HepG2 (cell line): Measurements from ENCODE around the gene TLE5. TPM values are rescaled to one million over a fixed set of nuclear protein-coding genes. Genes with fewer than 3 reads are reported as not detected.

Experiments
- CBX5 ChIP-seq: sonication (generic); formaldehyde crosslinking; IDR thresholded peaks from 2 replicates; pipeline ENCODE4 v1.4.0; 2020; ENCODE audit warnings: missing genetic modification reagents, borderline replicate concordance
- ETV6 ChIP-seq: sonication (generic); formaldehyde crosslinking; conservative IDR thresholded peaks from 2 replicates; pipeline ENCODE4 v1.4.0; 2020; ENCODE audit warnings: missing genetic modification reagents
- HDAC1 ChIP-seq: sonication (generic); formaldehyde crosslinking; IDR thresholded peaks from 2 replicates; pipeline ENCODE4 v1.5.1; 2020; ENCODE audit warnings: mild to moderate bottlenecking, missing genetic modification reagents
- ISL2 ChIP-seq: sonication (generic); formaldehyde crosslinking; IDR thresholded peaks from 2 replicates; pipeline ENCODE4 v1.5.0; 2020; ENCODE audit warnings: missing genetic modification reagents
- JUN ChIP-seq: sonication (generic); formaldehyde crosslinking; IDR thresholded peaks from 2 replicates; pipeline ENCODE4 v1.4.0; 2020; ENCODE audit warnings: mild to moderate bottlenecking, missing genetic modification reagents
- KMT2B ChIP-seq: IDR thresholded peaks from 2 replicates; pipeline ENCODE4 v1.6.1; 2016; ENCODE audit warnings: missing genetic modification reagents, missing compliant biosample characterization
- NFKB2 ChIP-seq: sonication (generic); formaldehyde crosslinking; IDR thresholded peaks from 2 replicates; pipeline ENCODE4 v1.4.0; 2020; ENCODE audit warnings: missing genetic modification reagents, borderline replicate concordance
- NRL ChIP-seq: sonication (generic); formaldehyde crosslinking; IDR thresholded peaks from 2 replicates; pipeline ENCODE4 v1.5.0; 2020; ENCODE audit warnings: missing genetic modification reagents, mild to moderate bottlenecking, moderate library complexity, borderline replicate concordance
- SMARCC2 ChIP-seq: fragments of 450-650 bp; IDR thresholded peaks from 2 replicates; pipeline ENCODE4 v1.6.1; 2017; ENCODE audit warnings: antibody characterized with exemption, mild to moderate bottlenecking
- ZBTB7A ChIP-seq: sonication (generic); formaldehyde crosslinking; IDR thresholded peaks from 2 replicates; pipeline ENCODE4 v1.8.0; 2022; ENCODE audit warnings: mild to moderate bottlenecking, missing genetic modification reagents
- ZFP36L1 ChIP-seq: sonication (generic); formaldehyde crosslinking; IDR thresholded peaks from 2 replicates; pipeline ENCODE4 v1.8.0; 2022; ENCODE audit warnings: mild to moderate bottlenecking, missing genetic modification reagents, moderate library complexity
- ZNF264 ChIP-seq: sonication (generic); formaldehyde crosslinking; IDR thresholded peaks from 2 replicates; pipeline ENCODE4 v1.4.0; 2020; ENCODE audit warnings: missing genetic modification reagents
- ZNF292 ChIP-seq: sonication (generic); formaldehyde crosslinking; IDR thresholded peaks from 2 replicates; pipeline ENCODE4 v1.8.1; 2022; ENCODE audit warnings: mild to moderate bottlenecking, low read depth, missing genetic modification reagents, borderline replicate concordance
- ZNF556 ChIP-seq: sonication (generic); formaldehyde crosslinking; IDR thresholded peaks from 2 replicates; pipeline ENCODE4 v1.4.0; 2020; ENCODE audit warnings: mild to moderate bottlenecking, missing genetic modification reagents, borderline replicate concordance
- ZNF660 ChIP-seq: sonication (generic); formaldehyde crosslinking; IDR thresholded peaks from 2 replicates; pipeline ENCODE4 v1.5.1; 2020; ENCODE audit warnings: mild to moderate bottlenecking, low read depth, missing genetic modification reagents, borderline replicate concordance
- ZNF7 ChIP-seq: IDR thresholded peaks from 2 replicates; pipeline ENCODE4 v1.6.1; 2016; ENCODE audit warnings: missing biosample characterization, missing genetic modification reagents
- polyA plus RNA-seq, 8 experiments: library from polyadenylated mRNA; depleted of rRNA in 3 of 8; stranded (reverse) in 7 of 8; unstranded in 1 of 8; fragments of >200 nt; fragmentation: Illumina TruSeq in 4 of 8; extraction: Trizol in 4 of 8; gene quantifications; 2 replicates each; pipeline versions ENCODE4 v1.2.1 to v1.2.3, GENCODE V29; 2011 to 2016; ENCODE audit warnings: low read depth in 4 of 8, missing spikeins in 1 of 8, mixed read lengths in 1 of 8; ENCODE audit not compliant: insufficient read depth in 1 of 8
- total RNA-seq, 5 experiments: library from RNA; depleted of rRNA; stranded (reverse); fragments of >200 nt; fragmentation: Illumina TruSeq; extraction: Trizol; gene quantifications; 2 replicates each; pipeline ENCODE4 v1.2.3, GENCODE V29; 2016; ENCODE audit warnings: low read depth in 1 of 5
- TF ChIP-seq, protein P1 (sequence below): sonication (generic); formaldehyde crosslinking; IDR thresholded peaks from 2 replicates; pipeline ENCODE4 v1.4.0; 2020; ENCODE audit warnings: mild to moderate bottlenecking, missing genetic modification reagents
- TF ChIP-seq, protein P2 (sequence below): sonication (generic); formaldehyde crosslinking; IDR thresholded peaks from 2 replicates; pipeline ENCODE4 v1.8.1; 2022; ENCODE audit warnings: low read depth, mild to moderate bottlenecking, missing genetic modification reagents
- TF ChIP-seq, protein P3 (sequence below): sonication (generic); formaldehyde crosslinking; IDR thresholded peaks from 2 replicates; pipeline ENCODE4 v1.4.0; 2020; ENCODE audit warnings: missing genetic modification reagents
- TF ChIP-seq, protein P4 (sequence below): sonication (generic); formaldehyde crosslinking; conservative IDR thresholded peaks from 2 replicates; pipeline ENCODE4 v1.8.0; 2022; ENCODE audit warnings: mild to moderate bottlenecking, moderate library complexity, missing genetic modification reagents
- TF ChIP-seq, protein P5 (sequence below): sonication (generic); formaldehyde crosslinking; IDR thresholded peaks from 2 replicates; pipeline ENCODE4 v1.8.0; 2022; ENCODE audit warnings: mild to moderate bottlenecking, missing genetic modification reagents

TLE5 gene
- total and polyA plus RNA-seq, 2 of the 13 experiments (the other 11 are each of a cell fraction or from before 2014, with no cell fraction given) = 62.8 to 189 TPM

DNA sequence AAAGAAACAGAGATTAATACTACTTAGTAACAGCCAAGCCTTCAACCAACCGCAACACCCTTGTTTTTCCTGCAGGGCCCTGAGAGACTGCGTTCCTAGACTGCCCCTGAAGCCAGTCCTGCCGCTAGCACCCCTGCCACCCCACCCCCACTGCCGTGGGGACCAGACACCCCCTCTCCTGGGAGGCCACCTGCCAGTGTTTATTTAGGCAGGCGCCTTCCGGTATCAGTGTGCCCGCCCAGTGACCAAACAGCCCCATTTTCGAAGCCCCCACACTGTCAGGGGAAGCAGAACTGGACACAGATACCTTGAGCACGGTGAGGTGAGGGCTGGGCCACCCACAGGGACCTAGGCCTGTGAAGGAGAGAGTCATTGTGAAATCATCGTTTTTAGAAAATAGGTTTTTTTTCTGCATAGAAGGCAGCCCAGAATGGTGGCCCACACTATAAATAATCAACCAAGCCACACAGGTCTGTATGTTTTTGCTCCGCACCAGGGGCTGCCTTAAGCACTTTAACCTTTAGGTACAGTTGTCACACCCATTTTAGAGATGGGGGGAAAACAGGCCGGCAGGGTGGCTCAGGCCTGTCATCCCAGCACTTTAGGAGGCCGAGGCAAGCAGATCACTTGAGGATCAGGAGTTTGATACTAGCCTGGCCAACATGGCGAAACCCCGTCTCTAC, 3.5 kb upstream of the TLE5 start (continued):
- TF ChIP-seq, protein P1, sequence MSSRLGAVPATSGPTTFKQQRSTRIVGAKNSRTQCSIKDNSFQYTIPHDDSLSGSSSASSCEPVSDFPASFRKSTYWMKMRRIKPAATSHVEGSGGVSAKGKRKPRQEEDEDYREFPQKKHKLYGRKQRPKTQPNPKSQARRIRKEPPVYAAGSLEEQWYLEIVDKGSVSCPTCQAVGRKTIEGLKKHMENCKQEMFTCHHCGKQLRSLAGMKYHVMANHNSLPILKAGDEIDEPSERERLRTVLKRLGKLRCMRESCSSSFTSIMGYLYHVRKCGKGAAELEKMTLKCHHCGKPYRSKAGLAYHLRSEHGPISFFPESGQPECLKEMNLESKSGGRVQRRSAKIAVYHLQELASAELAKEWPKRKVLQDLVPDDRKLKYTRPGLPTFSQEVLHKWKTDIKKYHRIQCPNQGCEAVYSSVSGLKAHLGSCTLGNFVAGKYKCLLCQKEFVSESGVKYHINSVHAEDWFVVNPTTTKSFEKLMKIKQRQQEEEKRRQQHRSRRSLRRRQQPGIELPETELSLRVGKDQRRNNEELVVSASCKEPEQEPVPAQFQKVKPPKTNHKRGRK (CRISPR knock-in tag) = no peak
- TF ChIP-seq ZBTB7A (CRISPR knock-in tag) (peak; percentile 87), JUN (CRISPR knock-in tag) (no peak), ZNF264 (CRISPR knock-in tag) (no peak), ZNF292 (peak; percentile 80; the same call in 1 of the 2 replicates), KMT2B (CRISPR knock-in tag) (peak; percentile 39; the same call in 1 of the 2 replicates), ZNF660 (CRISPR knock-in tag) (no peak), ETV6 (CRISPR knock-in tag) (0 out of 2 replicates have a peak, but pooled peaks have one; percentile 36), NRL (CRISPR knock-in tag) (0 out of 2 replicates have a peak, but pooled peaks have one; percentile 21), SMARCC2 (no peak), CBX5 (CRISPR knock-in tag) (peak; percentile 68; the same call in 1 of the 2 replicates), ZNF7 (CRISPR knock-in tag) (no peak), ZNF556 (CRISPR knock-in tag) (peak; percentile 59; the same call in 1 of the 2 replicates), NFKB2 (peak; percentile 64; the same call in 1 of the 2 replicates), ZFP36L1 (CRISPR knock-in tag) (no peak), HDAC1 (CRISPR knock-in tag) (peak; percentile 80), ISL2 (CRISPR knock-in tag) (peak; percentile 22; the same call in 1 of the 2 replicates)
- TF ChIP-seq, protein P2, sequence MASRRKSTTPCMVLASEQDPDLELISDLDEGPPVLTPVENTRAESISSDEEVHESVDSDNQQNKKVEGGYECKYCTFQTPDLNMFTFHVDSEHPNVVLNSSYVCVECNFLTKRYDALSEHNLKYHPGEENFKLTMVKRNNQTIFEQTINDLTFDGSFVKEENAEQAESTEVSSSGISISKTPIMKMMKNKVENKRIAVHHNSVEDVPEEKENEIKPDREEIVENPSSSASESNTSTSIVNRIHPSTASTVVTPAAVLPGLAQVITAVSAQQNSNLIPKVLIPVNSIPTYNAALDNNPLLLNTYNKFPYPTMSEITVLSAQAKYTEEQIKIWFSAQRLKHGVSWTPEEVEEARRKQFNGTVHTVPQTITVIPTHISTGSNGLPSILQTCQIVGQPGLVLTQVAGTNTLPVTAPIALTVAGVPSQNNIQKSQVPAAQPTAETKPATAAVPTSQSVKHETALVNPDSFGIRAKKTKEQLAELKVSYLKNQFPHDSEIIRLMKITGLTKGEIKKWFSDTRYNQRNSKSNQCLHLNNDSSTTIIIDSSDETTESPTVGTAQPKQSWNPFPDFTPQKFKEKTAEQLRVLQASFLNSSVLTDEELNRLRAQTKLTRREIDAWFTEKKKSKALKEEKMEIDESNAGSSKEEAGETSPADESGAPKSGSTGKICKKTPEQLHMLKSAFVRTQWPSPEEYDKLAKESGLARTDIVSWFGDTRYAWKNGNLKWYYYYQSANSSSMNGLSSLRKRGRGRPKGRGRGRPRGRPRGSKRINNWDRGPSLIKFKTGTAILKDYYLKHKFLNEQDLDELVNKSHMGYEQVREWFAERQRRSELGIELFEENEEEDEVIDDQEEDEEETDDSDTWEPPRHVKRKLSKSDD (CRISPR knock-in tag) = no peak
- TF ChIP-seq, protein P3, sequence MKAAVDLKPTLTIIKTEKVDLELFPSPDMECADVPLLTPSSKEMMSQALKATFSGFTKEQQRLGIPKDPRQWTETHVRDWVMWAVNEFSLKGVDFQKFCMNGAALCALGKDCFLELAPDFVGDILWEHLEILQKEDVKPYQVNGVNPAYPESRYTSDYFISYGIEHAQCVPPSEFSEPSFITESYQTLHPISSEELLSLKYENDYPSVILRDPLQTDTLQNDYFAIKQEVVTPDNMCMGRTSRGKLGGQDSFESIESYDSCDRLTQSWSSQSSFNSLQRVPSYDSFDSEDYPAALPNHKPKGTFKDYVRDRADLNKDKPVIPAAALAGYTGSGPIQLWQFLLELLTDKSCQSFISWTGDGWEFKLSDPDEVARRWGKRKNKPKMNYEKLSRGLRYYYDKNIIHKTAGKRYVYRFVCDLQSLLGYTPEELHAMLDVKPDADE (CRISPR knock-in tag) = no peak
- TF ChIP-seq, protein P4, sequence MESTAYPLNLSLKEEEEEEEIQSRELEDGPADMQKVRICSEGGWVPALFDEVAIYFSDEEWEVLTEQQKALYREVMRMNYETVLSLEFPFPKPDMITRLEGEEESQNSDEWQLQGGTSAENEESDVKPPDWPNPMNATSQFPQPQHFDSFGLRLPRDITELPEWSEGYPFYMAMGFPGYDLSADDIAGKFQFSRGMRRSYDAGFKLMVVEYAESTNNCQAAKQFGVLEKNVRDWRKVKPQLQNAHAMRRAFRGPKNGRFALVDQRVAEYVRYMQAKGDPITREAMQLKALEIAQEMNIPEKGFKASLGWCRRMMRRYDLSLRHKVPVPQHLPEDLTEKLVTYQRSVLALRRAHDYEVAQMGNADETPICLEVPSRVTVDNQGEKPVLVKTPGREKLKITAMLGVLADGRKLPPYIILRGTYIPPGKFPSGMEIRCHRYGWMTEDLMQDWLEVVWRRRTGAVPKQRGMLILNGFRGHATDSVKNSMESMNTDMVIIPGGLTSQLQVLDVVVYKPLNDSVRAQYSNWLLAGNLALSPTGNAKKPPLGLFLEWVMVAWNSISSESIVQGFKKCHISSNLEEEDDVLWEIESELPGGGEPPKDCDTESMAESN (CRISPR knock-in tag) = peak; percentile 51; the same call in 1 of the 2 replicates
- TF ChIP-seq, protein P5, sequence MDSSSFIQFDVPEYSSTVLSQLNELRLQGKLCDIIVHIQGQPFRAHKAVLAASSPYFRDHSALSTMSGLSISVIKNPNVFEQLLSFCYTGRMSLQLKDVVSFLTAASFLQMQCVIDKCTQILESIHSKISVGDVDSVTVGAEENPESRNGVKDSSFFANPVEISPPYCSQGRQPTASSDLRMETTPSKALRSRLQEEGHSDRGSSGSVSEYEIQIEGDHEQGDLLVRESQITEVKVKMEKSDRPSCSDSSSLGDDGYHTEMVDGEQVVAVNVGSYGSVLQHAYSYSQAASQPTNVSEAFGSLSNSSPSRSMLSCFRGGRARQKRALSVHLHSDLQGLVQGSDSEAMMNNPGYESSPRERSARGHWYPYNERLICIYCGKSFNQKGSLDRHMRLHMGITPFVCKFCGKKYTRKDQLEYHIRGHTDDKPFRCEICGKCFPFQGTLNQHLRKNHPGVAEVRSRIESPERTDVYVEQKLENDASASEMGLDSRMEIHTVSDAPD (CRISPR knock-in tag) = peak; percentile 62; the same call in 1 of the 2 replicates
